SK-N-SH (cell line): ENCODE data around the gene CD93. TPM values are rescaled to one million over a fixed set of nuclear protein-coding genes. Genes with fewer than 3 reads are reported as not detected.

Source experiments
- CTCF ChIA-PET: fragments of 300-600, 350-600 bp; formaldehyde crosslinking; extraction: SDS; loops from one replicate; lab custom pipeline; 2021; lab: Yijun Ruan, JAX
- POLR2A ChIA-PET: fragments of 350-600 bp; sonication (Branson Sonifier 250); formaldehyde crosslinking; extraction: SDS; loops from one replicate; lab custom pipeline; 2020; ENCODE audit warnings: antibody characterized with exemption, inconsistent platforms; lab: Yijun Ruan, JAX
- DNase-seq: peaks from one replicate; pipeline ENCODE4 v3.0.0; 2012
- H2AFZ ChIP-seq: fragments of 200-600 bp; sonication (generic); 2 replicates; pipeline ENCODE4 v1.8.1; 2016; ENCODE audit warnings: antibody characterized with exemption, mild to moderate bottlenecking, low read depth
- H3F3A ChIP-seq: fragments of 200-600 bp; sonication (generic); replicated peaks from 2 replicates; pipeline ENCODE3; 2016; ENCODE audit warnings: antibody characterized with exemption, mild to moderate bottlenecking; ENCODE audit not compliant: insufficient read depth
- H3K27ac ChIP-seq, 2 experiments: fragments of 200-500 bp in 1 of 2; fragments of 200-600 bp in 1 of 2; sonication (Bioruptor generic) in 1 of 2; sonication (generic), shearing (Covaris generic) in 1 of 2; 2 replicates each; pipeline versions ENCODE4 v1.5.1 to v1.6.1; 2014 to 2016; ENCODE audit warnings: low read depth in 2 of 2, inconsistent platforms in 1 of 2, low read length in 1 of 2, mild to moderate bottlenecking in 1 of 2, mixed read lengths in 1 of 2
- H3K27me3 ChIP-seq: fragments of 200-600 bp; sonication (generic), shearing (Covaris generic); 2 replicates; pipeline ENCODE4 v1.6.1; 2016; ENCODE audit warnings: mixed run types; ENCODE audit not compliant: insufficient read depth
- H3K36me3 ChIP-seq, 2 experiments: fragments of 200-500 bp in 1 of 2; fragments of 200-600 bp in 1 of 2; sonication (Bioruptor generic) in 1 of 2; sonication (generic) in 1 of 2; replicated peaks in 1 of 2; 2 replicates each; pipeline versions ENCODE3 to v1.5.1; 2014 to 2016; ENCODE audit warnings: low read length in 1 of 2, mild to moderate bottlenecking in 1 of 2; ENCODE audit not compliant: insufficient read depth in 2 of 2, control insufficient read depth in 1 of 2
- H3K4me1 ChIP-seq, 2 experiments: fragments of 200-500 bp in 1 of 2; fragments of 200-600 bp in 1 of 2; sonication (Bioruptor generic) in 1 of 2; sonication (generic), shearing (Covaris generic) in 1 of 2; 2 replicates each; pipeline versions ENCODE4 v1.5.1 to v1.6.1; 2014 to 2016; ENCODE audit warnings: low read depth in 1 of 2, low read length in 1 of 2, mixed run types in 1 of 2; ENCODE audit not compliant: insufficient read depth in 2 of 2, control insufficient read depth in 1 of 2
- H3K4me2 ChIP-seq: fragments of 200-600 bp; sonication (generic), shearing (Covaris generic); 2 replicates; pipeline ENCODE4 v1.6.1; 2017; ENCODE audit warnings: mixed run types
- H3K4me3 ChIP-seq, 2 experiments: fragments of 200-500 bp in 1 of 2; fragments of 200-600 bp in 1 of 2; sonication (Bioruptor generic) in 1 of 2; sonication (generic), shearing (Covaris generic) in 1 of 2; 2 replicates each; pipeline versions ENCODE4 v1.5.1 to v1.8.1; 2014 to 2016; ENCODE audit warnings: low read depth in 2 of 2, inconsistent platforms in 1 of 2, low read length in 1 of 2, mild to moderate bottlenecking in 1 of 2, mixed read lengths in 1 of 2, moderate library complexity in 1 of 2
- H3K79me2 ChIP-seq: fragments of 200-600 bp; sonication (generic); 2 replicates; pipeline ENCODE4 v1.8.1; 2017; ENCODE audit warnings: mild to moderate bottlenecking; ENCODE audit not compliant: insufficient read depth
- H3K9ac ChIP-seq: fragments of 200-600 bp; sonication (generic); 2 replicates; pipeline ENCODE4 v1.6.1; 2017; ENCODE audit warnings: mixed run types
- H3K9me2 ChIP-seq: fragments of 200-600 bp; sonication (generic); 2 replicates; pipeline ENCODE4 v1.6.1; 2017; ENCODE audit warnings: mixed run types
- H3K9me3 ChIP-seq: fragments of 200-600 bp; sonication (generic); 2 replicates; pipeline ENCODE4 v1.6.1; 2017; ENCODE audit warnings: mixed run types, mild to moderate bottlenecking, moderate library complexity
- H4K20me1 ChIP-seq: fragments of 200-600 bp; sonication (generic); 2 replicates; pipeline ENCODE4 v1.6.1; 2017; ENCODE audit warnings: mild to moderate bottlenecking, mixed run types; ENCODE audit not compliant: insufficient read depth
- ELF1 ChIP-seq: IDR thresholded peaks from 2 replicates; pipeline ENCODE4 v1.4.0; 2012
- EP300 ChIP-seq, 2 experiments: IDR thresholded peaks; 2 replicates each; pipeline versions ENCODE4 v1.4.0 to v1.6.1; 2012; ENCODE audit warnings: borderline replicate concordance in 1 of 2, low read depth in 1 of 2, low read length in 1 of 2
- EZH2phosphoT487 ChIP-seq: fragments of 200-600 bp; sonication (generic); IDR thresholded peaks from 2 replicates; pipeline ENCODE4 v1.6.1; 2017; ENCODE audit warnings: low read depth, mixed run types, mild to moderate bottlenecking, antibody characterized with exemption, moderate library complexity, borderline replicate concordance
- FOSL2 ChIP-seq: IDR thresholded peaks from 2 replicates; pipeline ENCODE4 v1.4.0; 2012; ENCODE audit warnings: low read depth, mild to moderate bottlenecking, moderate library complexity, borderline replicate concordance
- FOXJ3 ChIP-seq: sonication (generic); formaldehyde crosslinking; IDR thresholded peaks from 2 replicates; pipeline ENCODE4 v1.5.1; 2020; ENCODE audit warnings: mild to moderate bottlenecking, missing genetic modification reagents
- GABPA ChIP-seq: IDR thresholded peaks from 2 replicates; pipeline ENCODE4 v1.4.0; 2012; ENCODE audit warnings: low read depth, mild to moderate bottlenecking
- GATA2 ChIP-seq: sonication (generic); formaldehyde crosslinking; IDR thresholded peaks from 2 replicates; pipeline ENCODE4 v1.5.0; 2020; ENCODE audit warnings: mild to moderate bottlenecking, missing genetic modification reagents
- JUND ChIP-seq: IDR thresholded peaks from 2 replicates; pipeline ENCODE4 v1.4.0; 2012
- MEF2A ChIP-seq: IDR thresholded peaks from 2 replicates; pipeline ENCODE4 v1.4.0; 2012; ENCODE audit warnings: low read depth, borderline replicate concordance
- NFIC ChIP-seq: IDR thresholded peaks from 2 replicates; pipeline ENCODE4 v1.4.0; 2012; ENCODE audit warnings: borderline replicate concordance
- NRF1 ChIP-seq: IDR thresholded peaks from 2 replicates; pipeline ENCODE4 v1.6.1; 2012; ENCODE audit warnings: low read depth, mild to moderate bottlenecking, low read length
- RCOR1 ChIP-seq: fragments of 150-350 bp; IDR thresholded peaks from 2 replicates; pipeline ENCODE4 v1.6.1; 2017; ENCODE audit warnings: antibody characterized with exemption, low read length
- RXRA ChIP-seq: IDR thresholded peaks from 2 replicates; pipeline ENCODE4 v1.4.0; 2012; ENCODE audit warnings: low read depth, mild to moderate bottlenecking, borderline replicate concordance
- SIN3A ChIP-seq: IDR thresholded peaks from 2 replicates; pipeline ENCODE4 v1.6.1; 2012; ENCODE audit warnings: low read depth, mild to moderate bottlenecking, low read length, moderate library complexity, borderline replicate concordance
- YY1 ChIP-seq: IDR thresholded peaks from 2 replicates; pipeline ENCODE4 v1.4.0; 2012; ENCODE audit warnings: low read depth, mild to moderate bottlenecking
- WGBS: methylation state at CpG from one replicate; pipeline ENCODE4 v1.1.6; 2017; ENCODE audit warnings: low lambda C conversion rate; 5-methylcytosine and 5-hydroxymethylcytosine counted together
- polyA plus RNA-seq, 3 experiments: library from polyadenylated mRNA; depleted of rRNA; stranded (reverse); fragments of >200 nt; gene quantifications; 2 replicates each; pipeline ENCODE4 v1.2.3, GENCODE V29; 2012
- TF ChIP-seq, protein P1 (sequence below): fragments of 150-350 bp; IDR thresholded peaks from 2 replicates; pipeline ENCODE4 v1.6.1; 2017; ENCODE audit warnings: antibody characterized with exemption, low read length, low read depth, borderline replicate concordance
- TF ChIP-seq, protein P2 (sequence below): IDR thresholded peaks from 2 replicates; pipeline ENCODE4 v1.4.0; 2012; ENCODE audit warnings: low read depth
- TF ChIP-seq, protein P3 (sequence below): IDR thresholded peaks from 2 replicates; pipeline ENCODE4 v1.4.0; 2012; ENCODE audit warnings: low read depth, borderline replicate concordance
- TF ChIP-seq, protein P4 (sequence below): IDR thresholded peaks from 2 replicates; pipeline ENCODE4; 2012

Gene CD93
- polyA plus RNA-seq, 1 of the 3 experiments (the other 2 are of a cell fraction), result 0.03 TPM

DNA sequence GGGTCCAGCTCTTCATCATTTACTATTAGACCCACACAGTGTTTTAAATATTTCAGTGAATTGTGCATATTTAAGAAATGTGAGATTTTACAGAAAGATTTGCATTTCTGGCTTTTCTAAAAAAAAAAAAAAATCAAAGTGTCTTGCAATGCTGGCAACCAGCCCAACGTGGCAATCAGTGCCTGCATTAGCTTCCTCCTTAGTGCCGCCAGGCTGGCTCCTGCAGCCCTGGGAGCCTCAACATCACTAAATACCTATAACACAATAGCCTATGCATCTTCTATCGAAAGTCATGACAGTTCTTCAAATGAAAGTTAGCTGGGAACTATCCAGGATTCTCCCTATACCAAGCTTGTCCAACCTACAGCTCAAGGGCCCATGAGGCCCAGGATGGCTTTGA lies 9.4 kb upstream of the CD93 start:
- Histone ChIP-seq H3K79me2 (no peaks in the 10 kb centered on the region), H3K4me1 (no peaks in the 10 kb centered on the region), H2AFZ (no peak overlapping the region), H3K9me2 (no peaks in the 10 kb centered on the region), H3K9me3 (no peaks in the 10 kb centered on the region), H3K9ac (no peak overlapping the region), H3K27ac (no peak overlapping the region), H3K36me3 (no peaks in the 10 kb centered on the region), H3F3A (no peaks in the 10 kb centered on the region), H4K20me1 (no peaks in the 10 kb centered on the region), H3K4me2 (no peak overlapping the region), H3K4me3 (no peak overlapping the region), H3K27me3 (peaks cover 65% of the 10 kb centered on the region)
- WGBS, result 11% methylated on average over 3 of the region's 3 CpGs
- ChIA-PET POLR2A (no interaction called here), CTCF (no interaction called here)
- no peak for TF ChIP-seq ELF1
- TF ChIP-seq EP300 (IDR thresholded peaks at IDR 0.05; ENCODE audit: borderline replicate concordance in 1 of 2, low read depth in 1 of 2, low read length in 1 of 2), result no peak
- TF ChIP-seq RXRA, result no peak
- TF ChIP-seq, protein P1, sequence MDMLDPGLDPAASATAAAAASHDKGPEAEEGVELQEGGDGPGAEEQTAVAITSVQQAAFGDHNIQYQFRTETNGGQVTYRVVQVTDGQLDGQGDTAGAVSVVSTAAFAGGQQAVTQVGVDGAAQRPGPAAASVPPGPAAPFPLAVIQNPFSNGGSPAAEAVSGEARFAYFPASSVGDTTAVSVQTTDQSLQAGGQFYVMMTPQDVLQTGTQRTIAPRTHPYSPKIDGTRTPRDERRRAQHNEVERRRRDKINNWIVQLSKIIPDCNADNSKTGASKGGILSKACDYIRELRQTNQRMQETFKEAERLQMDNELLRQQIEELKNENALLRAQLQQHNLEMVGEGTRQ, result no peak
- TF ChIP-seq RCOR1, result no peak
- TF ChIP-seq, protein P2, sequence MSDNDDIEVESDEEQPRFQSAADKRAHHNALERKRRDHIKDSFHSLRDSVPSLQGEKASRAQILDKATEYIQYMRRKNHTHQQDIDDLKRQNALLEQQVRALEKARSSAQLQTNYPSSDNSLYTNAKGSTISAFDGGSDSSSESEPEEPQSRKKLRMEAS, result no peak
- TF ChIP-seq FOXJ3 (CRISPR knock-in tag), result no peak
- no peak for TF ChIP-seq MEF2A
- no peak for TF ChIP-seq SIN3A
- TF ChIP-seq, protein P3, sequence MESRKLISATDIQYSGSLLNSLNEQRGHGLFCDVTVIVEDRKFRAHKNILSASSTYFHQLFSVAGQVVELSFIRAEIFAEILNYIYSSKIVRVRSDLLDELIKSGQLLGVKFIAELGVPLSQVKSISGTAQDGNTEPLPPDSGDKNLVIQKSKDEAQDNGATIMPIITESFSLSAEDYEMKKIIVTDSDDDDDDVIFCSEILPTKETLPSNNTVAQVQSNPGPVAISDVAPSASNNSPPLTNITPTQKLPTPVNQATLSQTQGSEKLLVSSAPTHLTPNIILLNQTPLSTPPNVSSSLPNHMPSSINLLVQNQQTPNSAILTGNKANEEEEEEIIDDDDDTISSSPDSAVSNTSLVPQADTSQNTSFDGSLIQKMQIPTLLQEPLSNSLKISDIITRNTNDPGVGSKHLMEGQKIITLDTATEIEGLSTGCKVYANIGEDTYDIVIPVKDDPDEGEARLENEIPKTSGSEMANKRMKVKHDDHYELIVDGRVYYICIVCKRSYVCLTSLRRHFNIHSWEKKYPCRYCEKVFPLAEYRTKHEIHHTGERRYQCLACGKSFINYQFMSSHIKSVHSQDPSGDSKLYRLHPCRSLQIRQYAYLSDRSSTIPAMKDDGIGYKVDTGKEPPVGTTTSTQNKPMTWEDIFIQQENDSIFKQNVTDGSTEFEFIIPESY, result no peak
- TF ChIP-seq FOSL2, result no peak
- no peak for TF ChIP-seq NFIC
- no peak for TF ChIP-seq NRF1
- no peak for TF ChIP-seq EZH2phosphoT487
- TF ChIP-seq GATA2 (CRISPR knock-in tag), result no peak
- no peak for TF ChIP-seq GABPA
- TF ChIP-seq JUND, result no peak
- no peak for DNase-seq

DNA sequence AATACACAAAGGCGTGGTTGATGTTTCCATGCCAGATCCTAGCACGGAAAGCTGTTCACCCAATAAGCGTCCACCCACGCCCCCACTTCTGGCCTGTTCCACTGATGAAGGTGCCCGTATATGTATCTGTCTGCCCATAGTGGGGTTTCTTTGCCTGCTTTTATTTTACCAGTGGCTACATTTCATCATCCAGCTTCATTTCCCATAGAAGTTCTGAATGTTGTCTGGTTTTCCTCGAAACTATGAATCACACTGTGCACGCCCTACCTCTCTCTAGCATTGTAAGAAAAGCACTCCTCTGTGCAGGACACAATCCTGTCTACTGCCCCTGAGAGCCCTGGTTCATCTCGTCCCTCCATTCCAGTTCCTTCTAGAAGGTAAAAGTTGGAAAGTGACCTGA lies 8.8 kb upstream of the CD93 start:
- no peak overlapping the region for H3K27ac ChIP-seq
- 25% methylated on average over 8 of the region's 8 CpGs for WGBS
- H3K9ac ChIP-seq, result no peak overlapping the region
- no peaks in the 10 kb centered on the region for H4K20me1 ChIP-seq
- TF ChIP-seq, protein P1, result no peak
- TF ChIP-seq GABPA (no peak), RCOR1 (no peak), YY1 (no peak), NFIC (no peak)
- TF ChIP-seq, protein P4, sequence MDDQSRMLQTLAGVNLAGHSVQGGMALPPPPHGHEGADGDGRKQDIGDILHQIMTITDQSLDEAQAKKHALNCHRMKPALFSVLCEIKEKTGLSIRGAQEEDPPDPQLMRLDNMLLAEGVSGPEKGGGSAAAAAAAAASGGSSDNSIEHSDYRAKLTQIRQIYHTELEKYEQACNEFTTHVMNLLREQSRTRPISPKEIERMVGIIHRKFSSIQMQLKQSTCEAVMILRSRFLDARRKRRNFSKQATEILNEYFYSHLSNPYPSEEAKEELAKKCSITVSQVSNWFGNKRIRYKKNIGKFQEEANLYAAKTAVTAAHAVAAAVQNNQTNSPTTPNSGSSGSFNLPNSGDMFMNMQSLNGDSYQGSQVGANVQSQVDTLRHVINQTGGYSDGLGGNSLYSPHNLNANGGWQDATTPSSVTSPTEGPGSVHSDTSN, result no peak
- TF ChIP-seq, all 33 proteins: peak for 0
- Histone ChIP-seq H3K79me2 (no peaks in the 10 kb centered on the region), H3K4me3 (no peak overlapping the region), H3K36me3 (no peaks in the 10 kb centered on the region), H3K9me2 (no peaks in the 10 kb centered on the region), H2AFZ (no peak overlapping the region), H3K4me1 (no peaks in the 10 kb centered on the region), H3K27me3 (peaks cover 65% of the 10 kb centered on the region), H3F3A (no peaks in the 10 kb centered on the region), H3K4me2 (no peak overlapping the region), H3K9me3 (no peaks in the 10 kb centered on the region)
- ChIA-PET POLR2A (no interaction called here), CTCF (no interaction called here)
- DNase-seq, result no peak
